Esophagus muscularis mucosa (tissue), 4 donors: ENCODE results near the gene PRKAG2. TPM values are rescaled to one million over a fixed set of nuclear protein-coding genes. Genes with fewer than 3 reads are reported as not detected.

Source experiments
- DNase-seq: peaks from one replicate; pipeline ENCODE4 v3.0.0-alpha.2; 2017; ENCODE audit errors: extremely low spot score
- H3K27ac ChIP-seq, 4 donors: fragments of 200-600 bp; sonication (generic); replicated peaks in 1 of 4; 1 replicate in 3 of 4; 2 replicates in 1 of 4; pipeline ENCODE4 v1.5.1; 2016 to 2019; ENCODE audit warnings: mild to moderate bottlenecking in 1 of 4
- H3K27me3 ChIP-seq, 4 donors: fragments of 200-600 bp; sonication (generic); one replicate each; pipeline versions ENCODE4 v1.5.1 to v1.6.0; 2016 to 2019
- H3K36me3 ChIP-seq, 4 donors: fragments of 200-600 bp; sonication (generic); one replicate each; pipeline ENCODE4 v1.5.1; 2016 to 2019
- H3K4me1 ChIP-seq, 4 donors: fragments of 200-600 bp; sonication (generic); one replicate each; pipeline ENCODE4 v1.5.1; 2016 to 2019
- H3K4me3 ChIP-seq, 4 donors: fragments of 200-600 bp; sonication (generic); 1 replicate in 2 of 4; 2 replicates in 2 of 4; pipeline ENCODE4 v1.5.1; 2016 to 2019; ENCODE audit warnings: mild to moderate bottlenecking in 4 of 4, moderate library complexity in 1 of 4
- H3K9me3 ChIP-seq, 4 donors: fragments of 200-600 bp; sonication (generic); 1 replicate in 3 of 4; 2 replicates in 1 of 4; pipeline ENCODE4 v1.5.1; 2016 to 2019
- CTCF ChIP-seq, 3 experiments: fragments of 200-600 bp in 2 of 3; fragments of 450-650 bp in 1 of 3; sonication (generic) in 2 of 3; IDR thresholded peaks; one replicate each; pipeline ENCODE4 v1.5.1; 2017 to 2019; ENCODE audit warnings: antibody characterized with exemption in 3 of 3, mild to moderate bottlenecking in 2 of 3, moderate library complexity in 1 of 3
- EP300 ChIP-seq: sonication (generic); formaldehyde crosslinking; IDR thresholded peaks from one replicate; pipeline ENCODE4 v1.6.1; 2017; ENCODE audit warnings: antibody characterized with exemption
- POLR2A ChIP-seq: fragments of 450-650 bp; IDR thresholded peaks from one replicate; pipeline ENCODE4 v1.6.1; 2017; ENCODE audit warnings: antibody characterized with exemption, moderate library complexity, mild to moderate bottlenecking, low read depth
- POLR2AphosphoS5 ChIP-seq, 2 donors: sonication (generic); formaldehyde crosslinking; IDR thresholded peaks; one replicate each; pipeline ENCODE4 v1.6.1; 2017; ENCODE audit warnings: antibody characterized with exemption in 2 of 2
- WGBS: methylation state at CpG from one replicate; pipeline ENCODE4 v1.1.5; 2018; 5-methylcytosine and 5-hydroxymethylcytosine counted together
- intact Hi-C: fragments of 100-400 bp; cut with DNase I; formaldehyde crosslinking; loops from one replicate; pipeline ENCODE4 v1.15.1; 2023
- total RNA-seq, 4 donors: library from RNA; depleted of rRNA; stranded (reverse); fragments of >200 nt; gene quantifications; one replicate each; pipeline versions ENCODE4 v1.1.0 to v1.2.1, GENCODE V29; 2016

Gene PRKAG2
- total RNA-seq, 4 donors from 2014 or later, result 51.3 to 97.2 (median 77.5) TPM

- DNase-seq, result no peak
These were observed 150.0 kb downstream of the PRKAG2 start for GRCh38 chr7:151726652-151727578.

GRCh38 chr7:151725844-151726651, 150.9 kb downstream of the PRKAG2 start:
- no peak overlapping the region for H3K4me3 ChIP-seq
- no peak for DNase-seq
- H3K9me3 ChIP-seq, result no peaks in the 10 kb centered on the region
- no peaks in the 10 kb centered on the region for H3K36me3 ChIP-seq
- H3K27me3 ChIP-seq, result no peaks in the 10 kb centered on the region
- 80% methylated on average over 23 of the region's 23 CpGs for whole genome bisulfite sequencing
- H3K27ac ChIP-seq, result peak overlapping the region in 1 of 4 donors; percentile 45
- peaks cover 36 to 63% (median 45%) of the 10 kb centered on the region in 4 donors for H3K4me1 ChIP-seq
- intact Hi-C loops, result no loop called here
- TF ChIP-seq POLR2A, result no peak
- no peak for TF ChIP-seq EP300
- TF ChIP-seq POLR2AphosphoS5 (IDR thresholded peaks at IDR 0.05), result peak in 1 of 2 donors; percentile 26
- TF ChIP-seq CTCF (IDR thresholded peaks at IDR 0.05), result peak; percentile 9 to 25 (median 21)

More at GRCh38 chr7:151726652-151727578, 150.0 kb downstream of the PRKAG2 start:
- TF ChIP-seq CTCF (IDR thresholded peaks at IDR 0.05), result no peak
- no peak for TF ChIP-seq POLR2AphosphoS5 (IDR thresholded peaks at IDR 0.05)
- no peak for TF ChIP-seq POLR2A
- no peak for TF ChIP-seq EP300
- WGBS, result 78% methylated on average over 20 of the region's 23 CpGs
- Histone ChIP-seq H3K27me3 (no peaks in the 10 kb centered on the region), H3K4me1 (peaks cover 30 to 55% (median 38%) of the 10 kb centered on the region in 4 donors), H3K36me3 (no peaks in the 10 kb centered on the region), H3K9me3 (no peaks in the 10 kb centered on the region), H3K4me3 (no peak overlapping the region), H3K27ac (peak overlapping the region; percentile 63 to 77 (median 70))
- intact Hi-C loops, result no loop called here

- no peak for DNase-seq
- no peak for TF ChIP-seq POLR2A
- no peak for TF ChIP-seq EP300
- no peak for TF ChIP-seq POLR2AphosphoS5 (IDR thresholded peaks at IDR 0.05)
- TF ChIP-seq CTCF (IDR thresholded peaks at IDR 0.05), result no peak
- no peaks in the 10 kb centered on the region for H3K9me3 ChIP-seq
- H3K4me1 ChIP-seq, result peaks cover 41 to 72% (median 51%) of the 10 kb centered on the region in 4 donors
- no peaks in the 10 kb centered on the region for H3K27me3 ChIP-seq
- intact Hi-C loops, result no loop called here
- 95% methylated on average over 22 of the region's 22 CpGs for WGBS
- peak overlapping the region in 1 of 4 donors; percentile 45 for H3K27ac ChIP-seq
- no peak overlapping the region for H3K4me3 ChIP-seq
- no peaks in the 10 kb centered on the region for H3K36me3 ChIP-seq
These were observed 151.9 kb downstream of the PRKAG2 start for GRCh38 chr7:151724920-151725584.

GRCh38 chr7:151724250-151724915, 152.5 kb downstream of the PRKAG2 start:
- Histone ChIP-seq H3K9me3 (no peaks in the 10 kb centered on the region), H3K27me3 (no peaks in the 10 kb centered on the region), H3K4me1 (peaks cover 43 to 78% (median 56%) of the 10 kb centered on the region in 4 donors), H3K36me3 (no peaks in the 10 kb centered on the region), H3K4me3 (no peak overlapping the region), H3K27ac (no peak overlapping the region)
- no peak for TF ChIP-seq POLR2AphosphoS5 (IDR thresholded peaks at IDR 0.05)
- TF ChIP-seq POLR2A, result no peak
- no peak for TF ChIP-seq EP300
- TF ChIP-seq CTCF (IDR thresholded peaks at IDR 0.05), result no peak
- 92% methylated on average over 29 of the region's 29 CpGs for WGBS
- intact Hi-C loops, result no loop called here
- DNase-seq, result no peak
